Progenitor cell of endocrine pancreas (in vitro differentiated cells): ENCODE results near the gene SEMA3D. TPM values are rescaled to one million over a fixed set of nuclear protein-coding genes. Genes with fewer than 3 reads are reported as not detected.
A peak's percentile ranks its signal among the peaks of the same experiment; 100 is the strongest.

Experiments used
- DNase-seq: peaks from one replicate; pipeline ENCODE4 v3.0.0; 2021; ENCODE audit warnings: low spot score; ENCODE audit not compliant: unreplicated experiment
- H3K27ac Mint-ChIP-seq: 2 replicates; pipeline ENCODE4 v1.8.0; 2021; ENCODE audit warnings: mild to moderate bottlenecking, moderate library complexity, mixed read lengths
- H3K27me3 Mint-ChIP-seq: 2 replicates; pipeline ENCODE4 v1.8.0; 2021; ENCODE audit warnings: mixed read lengths
- H3K36me3 Mint-ChIP-seq: 2 replicates; pipeline ENCODE4 v1.8.0; 2022; ENCODE audit warnings: mixed read lengths; ENCODE audit not compliant: insufficient read depth
- H3K4me1 Mint-ChIP-seq: 2 replicates; pipeline ENCODE4 v1.8.0; 2021; ENCODE audit warnings: low read depth, mixed read lengths
- H3K4me3 Mint-ChIP-seq: 2 replicates; pipeline ENCODE4 v1.8.0; 2021; ENCODE audit warnings: low read depth, mild to moderate bottlenecking, moderate library complexity, mixed read lengths
- H3K9me3 Mint-ChIP-seq: 2 replicates; pipeline ENCODE4 v1.8.0; 2021; ENCODE audit warnings: low read depth, mixed read lengths
- total RNA-seq: library from RNA; stranded (reverse); gene quantifications from 2 replicates; pipeline ENCODE4 v1.2.1, GENCODE V29; 2021
- TF ChIP-seq, protein P1 (sequence below): fragments of 200-600 bp; sonication (generic); IDR thresholded peaks from one replicate; pipeline ENCODE4 v1.5.0; 2021; ENCODE audit warnings: antibody characterized with exemption, mild to moderate bottlenecking; ENCODE audit not compliant: unreplicated experiment

The SEMA3D gene
- total RNA-seq, 1 donor from 2014 or later, result 27.9 TPM

DNA sequence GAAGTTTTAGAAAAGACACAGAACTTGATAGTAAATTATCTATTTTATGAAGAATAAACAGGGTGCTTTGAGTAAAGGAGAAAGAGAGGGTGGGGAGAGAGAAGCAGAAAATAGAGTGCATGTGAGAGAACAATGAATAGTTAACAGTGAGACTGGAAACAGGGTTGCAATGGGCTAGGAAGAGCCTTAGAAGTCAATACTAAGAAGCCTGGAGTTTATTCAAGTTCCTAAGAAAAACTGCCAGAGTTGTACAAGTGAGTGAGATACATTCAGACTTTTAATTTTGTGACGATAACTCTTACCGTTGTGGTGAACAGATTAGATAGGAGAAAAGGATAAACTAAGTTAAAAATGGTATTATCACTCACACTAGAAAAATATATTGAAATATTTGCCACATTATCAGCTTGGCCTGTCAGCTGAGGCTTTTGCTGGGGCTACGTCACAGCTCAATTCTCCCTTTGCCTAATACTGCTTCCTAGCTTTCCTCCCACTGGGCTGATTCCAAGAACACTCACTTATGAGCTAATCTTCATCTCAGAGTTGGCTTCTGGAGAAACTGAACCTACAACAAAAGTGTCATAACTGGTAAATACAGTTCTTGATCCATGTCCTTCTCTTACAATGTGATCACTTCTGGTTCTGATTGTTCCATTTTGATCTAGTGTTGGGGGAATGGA is 92.7 kb downstream of the SEMA3D start:
- Mint-ChIP-seq H3K9me3 (no peaks in the 10 kb centered on the region), H3K4me3 (no peak overlapping the region), H3K27me3 (no peaks in the 10 kb centered on the region), H3K27ac (no peak overlapping the region), H3K4me1 (no peaks in the 10 kb centered on the region), H3K36me3 (peaks cover 5% of the 10 kb centered on the region)
- DNase-seq, result no peak
- TF ChIP-seq, protein P1, sequence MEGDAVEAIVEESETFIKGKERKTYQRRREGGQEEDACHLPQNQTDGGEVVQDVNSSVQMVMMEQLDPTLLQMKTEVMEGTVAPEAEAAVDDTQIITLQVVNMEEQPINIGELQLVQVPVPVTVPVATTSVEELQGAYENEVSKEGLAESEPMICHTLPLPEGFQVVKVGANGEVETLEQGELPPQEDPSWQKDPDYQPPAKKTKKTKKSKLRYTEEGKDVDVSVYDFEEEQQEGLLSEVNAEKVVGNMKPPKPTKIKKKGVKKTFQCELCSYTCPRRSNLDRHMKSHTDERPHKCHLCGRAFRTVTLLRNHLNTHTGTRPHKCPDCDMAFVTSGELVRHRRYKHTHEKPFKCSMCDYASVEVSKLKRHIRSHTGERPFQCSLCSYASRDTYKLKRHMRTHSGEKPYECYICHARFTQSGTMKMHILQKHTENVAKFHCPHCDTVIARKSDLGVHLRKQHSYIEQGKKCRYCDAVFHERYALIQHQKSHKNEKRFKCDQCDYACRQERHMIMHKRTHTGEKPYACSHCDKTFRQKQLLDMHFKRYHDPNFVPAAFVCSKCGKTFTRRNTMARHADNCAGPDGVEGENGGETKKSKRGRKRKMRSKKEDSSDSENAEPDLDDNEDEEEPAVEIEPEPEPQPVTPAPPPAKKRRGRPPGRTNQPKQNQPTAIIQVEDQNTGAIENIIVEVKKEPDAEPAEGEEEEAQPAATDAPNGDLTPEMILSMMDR, result no peak

DNA sequence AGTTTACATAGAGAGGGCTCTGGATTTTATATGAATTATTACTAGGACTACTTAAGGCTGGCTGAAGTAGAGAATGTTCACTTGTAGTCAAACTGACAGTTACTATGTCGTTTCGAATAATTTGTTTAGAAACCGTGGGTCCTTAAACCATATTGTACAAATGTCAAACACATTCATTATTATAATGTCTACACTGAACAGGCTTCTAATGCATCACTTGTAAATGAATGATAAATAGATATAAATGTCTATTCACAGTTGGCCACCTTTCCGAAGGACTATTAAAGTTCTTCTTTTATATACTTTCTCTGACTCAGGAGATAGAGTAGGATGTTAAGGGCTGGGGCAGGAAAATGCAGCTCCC is 95.3 kb downstream of the SEMA3D start:
- no peaks in the 10 kb centered on the region for H3K4me1 Mint-ChIP-seq
- H3K4me3 Mint-ChIP-seq, result no peak overlapping the region
- TF ChIP-seq, protein P1, result no peak
- no peak for DNase-seq
- H3K36me3 Mint-ChIP-seq, result peaks cover 3% of the 10 kb centered on the region
- no peaks in the 10 kb centered on the region for H3K27me3 Mint-ChIP-seq
- H3K27ac Mint-ChIP-seq, result no peak overlapping the region
- H3K9me3 Mint-ChIP-seq, result no peaks in the 10 kb centered on the region

DNA sequence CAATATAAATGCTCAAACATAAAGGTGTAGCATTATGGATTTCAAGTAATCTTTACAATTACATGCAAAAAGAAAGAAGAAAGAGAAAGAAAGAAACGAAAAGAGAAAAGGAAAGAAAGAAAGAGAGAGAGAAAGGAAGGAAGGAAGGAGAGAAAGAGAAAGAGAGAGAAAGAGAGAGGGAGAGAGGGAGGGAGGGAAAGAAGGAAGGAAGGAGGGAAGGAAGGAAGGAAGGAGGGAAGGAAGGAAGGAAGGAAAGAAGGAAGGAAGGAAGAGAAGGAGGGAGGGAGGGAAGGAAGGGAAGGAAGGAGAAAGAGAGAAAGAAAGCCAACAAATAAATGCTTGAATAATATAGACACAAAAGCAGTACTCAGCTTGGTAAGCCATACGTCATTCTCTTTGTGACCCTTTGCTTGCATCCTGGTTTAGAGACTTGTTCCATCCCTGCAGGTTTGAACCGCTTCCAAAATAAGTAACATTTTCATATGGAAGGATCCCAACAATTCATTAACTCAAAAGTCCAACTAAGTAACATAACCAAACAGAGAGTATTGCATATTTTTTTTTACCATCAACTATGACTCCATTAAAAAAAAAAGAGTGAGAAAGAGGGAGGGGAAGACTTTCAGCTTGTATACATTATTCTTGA is 95.8 kb downstream of the SEMA3D start:
- Mint-ChIP-seq H3K27ac (no peak overlapping the region), H3K4me3 (no peak overlapping the region), H3K36me3 (peaks cover 3% of the 10 kb centered on the region), H3K4me1 (no peaks in the 10 kb centered on the region), H3K27me3 (no peaks in the 10 kb centered on the region), H3K9me3 (no peaks in the 10 kb centered on the region)
- TF ChIP-seq, protein P1, result no peak
- DNase-seq, result no peak

DNA sequence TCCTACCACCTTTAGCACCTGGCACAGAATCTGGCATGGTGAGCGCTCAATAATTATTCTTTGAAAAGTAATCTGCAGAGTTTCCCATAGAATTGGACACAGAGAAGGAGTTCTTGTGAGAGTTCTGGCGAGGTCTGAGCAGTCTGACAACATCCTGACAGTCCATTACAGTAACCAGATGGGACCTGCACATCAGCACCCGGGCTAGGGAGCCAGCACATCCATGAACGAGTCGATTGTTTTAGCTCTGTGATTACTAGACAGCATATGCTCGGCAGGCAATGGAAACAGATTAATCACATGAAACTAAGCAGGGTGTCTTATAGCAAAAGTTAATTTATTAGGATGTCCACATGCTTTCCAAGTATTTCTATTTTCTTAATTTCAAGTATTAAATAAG is 96.7 kb downstream of the SEMA3D start:
- no peaks in the 10 kb centered on the region for H3K4me1 Mint-ChIP-seq

DNA sequence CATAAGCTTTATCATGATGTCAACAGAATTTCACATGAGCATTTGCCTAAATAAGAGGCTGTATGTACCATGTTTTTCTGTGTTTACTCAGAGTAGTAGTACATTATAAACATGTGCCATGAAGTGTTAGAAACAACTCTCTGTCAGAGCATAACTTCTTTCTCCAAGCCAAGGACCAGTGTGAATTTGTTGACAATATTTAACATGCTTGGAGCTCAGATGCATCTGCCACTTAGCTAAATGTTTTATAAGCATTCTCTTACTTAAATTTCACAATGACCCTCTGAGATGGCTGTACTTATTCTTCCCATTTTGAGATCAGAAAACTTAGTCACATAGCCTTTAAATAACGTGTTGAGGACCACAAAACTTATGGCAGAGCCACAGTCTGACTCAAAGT is 105.0 kb downstream of the SEMA3D start:
- Mint-ChIP-seq H3K9me3 (peaks cover 5% of the 10 kb centered on the region), H3K27me3 (no peaks in the 10 kb centered on the region), H3K4me1 (peaks cover 15% of the 10 kb centered on the region), H3K36me3 (peaks cover 2% of the 10 kb centered on the region), H3K4me3 (no peak overlapping the region), H3K27ac (no peak overlapping the region)
- no peak for DNase-seq
- TF ChIP-seq, protein P1, result no peak

More for the DNA sequence above, 96.7 kb downstream of the SEMA3D start:
- TF ChIP-seq, protein P1, result no peak
- no peaks in the 10 kb centered on the region for H3K9me3 Mint-ChIP-seq
- H3K4me3 Mint-ChIP-seq, result no peak overlapping the region
- no peak for DNase-seq
- H3K36me3 Mint-ChIP-seq, result peaks cover 3% of the 10 kb centered on the region
- no peaks in the 10 kb centered on the region for H3K27me3 Mint-ChIP-seq
- peak overlapping the region; percentile 19 for H3K27ac Mint-ChIP-seq
